GM21360 (cell line): Measurements from ENCODE around the gene RPL31.

Experiments used
- ATAC-seq: cut with Tn5 transposase; IDR thresholded peaks from one replicate; pipeline ENCODE4 v1.9.1; 2021; ENCODE audit warnings: mild to moderate bottlenecking, moderate library complexity; ENCODE audit not compliant: unreplicated experiment

Gene RPL31

DNA sequence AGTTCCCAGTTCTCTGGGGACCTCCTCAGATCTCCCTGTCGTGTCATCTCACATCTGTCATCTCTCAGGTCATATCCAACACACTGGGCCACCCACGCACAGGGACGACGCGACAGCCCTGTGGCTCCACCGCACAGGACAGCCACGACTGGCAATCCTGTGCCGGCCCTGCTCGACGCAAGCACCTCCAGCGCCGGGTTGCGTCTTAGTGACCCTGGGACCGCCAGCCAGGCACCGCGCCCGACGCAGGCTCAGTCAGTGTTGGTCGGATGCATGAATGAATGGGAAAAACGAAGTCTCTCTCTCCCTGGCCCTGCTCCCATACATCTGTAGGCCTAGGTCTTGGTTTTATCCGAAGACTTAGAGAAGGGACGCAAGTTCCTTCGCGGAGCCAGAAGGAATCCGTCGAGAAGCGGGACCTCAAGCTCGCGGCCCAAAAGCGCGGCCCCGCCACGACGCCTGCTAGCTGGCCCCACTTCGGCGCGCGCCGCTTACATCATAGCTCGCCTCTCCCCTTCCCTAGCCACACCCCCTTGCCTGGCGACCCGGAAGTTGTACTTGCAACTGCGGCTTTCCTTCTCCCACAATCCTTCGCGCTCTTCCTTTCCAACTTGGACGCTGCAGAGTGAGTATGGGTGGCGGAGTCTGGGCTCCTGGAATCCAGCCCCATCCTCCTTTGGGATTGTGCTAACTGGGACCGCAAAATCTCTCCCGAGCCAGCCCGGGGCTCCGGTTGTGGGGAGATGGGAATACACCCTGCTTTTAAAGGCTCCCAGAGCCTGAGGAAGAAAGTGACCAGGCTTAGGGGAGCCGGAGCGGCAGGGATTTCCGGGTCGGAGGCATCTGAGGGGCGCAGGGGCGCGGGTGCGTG is at the start of gene RPL31:
TSS of gene RPL31 (plus strand) at position 599 of the 871 bp plus-strand sequence. CDS start 413 bp downstream, outside the sequence.
- peak; percentile 95 for ATAC-seq

- no peak for ATAC-seq
These were observed 49.6 kb upstream of the RPL31 start for GRCh38 chr2:100952512-100952911.

DNA sequence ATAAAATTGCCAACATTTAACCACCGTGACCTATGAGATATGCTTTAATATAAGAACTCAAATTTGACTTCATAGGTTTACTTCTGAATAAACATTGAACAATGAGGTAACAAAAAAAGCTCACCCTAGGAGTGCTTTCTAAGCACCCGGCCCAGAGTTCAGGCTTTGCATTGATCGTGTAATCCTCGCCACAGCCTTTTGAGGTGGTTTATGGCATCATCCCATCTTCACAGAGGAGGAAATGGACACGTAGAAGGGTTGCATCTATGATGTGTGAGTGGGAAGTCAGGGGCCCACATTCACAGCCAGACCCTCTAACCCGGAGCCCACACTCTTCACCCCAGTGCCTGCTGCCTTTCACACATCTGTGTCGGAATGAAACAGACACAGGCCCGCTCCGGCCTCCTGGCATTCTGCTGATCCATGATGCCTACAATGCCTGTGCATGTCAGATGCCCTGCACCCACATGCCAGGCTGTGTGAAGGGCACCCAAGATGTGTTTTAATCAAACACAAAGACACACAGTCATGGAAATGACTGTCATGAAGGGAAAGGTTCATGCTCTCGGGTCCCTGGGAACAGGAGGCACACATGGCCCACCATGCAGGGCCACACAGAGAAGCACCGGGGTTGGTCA is 48.6 kb upstream of the RPL31 start:
- ATAC-seq, result no peak

- ATAC-seq, result no peak
These were observed 48.1 kb upstream of the RPL31 start for GRCh38 chr2:100954044-100954420.

- ATAC-seq, result no peak
These were observed 46.9 kb upstream of the RPL31 start for GRCh38 chr2:100955226-100955625.

DNA sequence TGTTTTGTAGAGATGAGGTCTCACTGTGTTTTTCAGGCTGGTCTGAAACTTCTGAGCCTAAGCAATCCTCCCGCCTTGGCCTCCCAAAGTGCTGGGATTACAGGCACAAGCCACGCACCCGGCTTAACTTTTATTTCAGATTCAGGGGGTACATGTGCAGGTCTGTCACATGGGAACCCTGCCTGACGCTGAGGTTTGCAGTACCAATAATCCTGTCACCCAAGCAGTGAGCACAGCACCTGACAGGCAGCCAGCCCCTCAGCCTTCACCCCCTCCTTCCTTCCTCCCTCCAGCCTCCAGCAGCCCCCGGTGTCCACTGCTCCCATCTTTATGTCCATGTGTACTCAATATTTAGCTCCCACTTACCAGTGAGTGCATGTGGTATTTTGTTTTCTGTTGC is 46.0 kb upstream of the RPL31 start:
- ATAC-seq, result no peak

- no peak for ATAC-seq
These were observed 44.0 kb upstream of the RPL31 start for GRCh38 chr2:100957996-100958653.

GRCh38 chr2:100959225-100959880 is 42.7 kb upstream of the RPL31 start:
- no peak for ATAC-seq

- ATAC-seq, result no peak
These were observed 41.4 kb upstream of the RPL31 start for GRCh38 chr2:100960688-100961087.

DNA sequence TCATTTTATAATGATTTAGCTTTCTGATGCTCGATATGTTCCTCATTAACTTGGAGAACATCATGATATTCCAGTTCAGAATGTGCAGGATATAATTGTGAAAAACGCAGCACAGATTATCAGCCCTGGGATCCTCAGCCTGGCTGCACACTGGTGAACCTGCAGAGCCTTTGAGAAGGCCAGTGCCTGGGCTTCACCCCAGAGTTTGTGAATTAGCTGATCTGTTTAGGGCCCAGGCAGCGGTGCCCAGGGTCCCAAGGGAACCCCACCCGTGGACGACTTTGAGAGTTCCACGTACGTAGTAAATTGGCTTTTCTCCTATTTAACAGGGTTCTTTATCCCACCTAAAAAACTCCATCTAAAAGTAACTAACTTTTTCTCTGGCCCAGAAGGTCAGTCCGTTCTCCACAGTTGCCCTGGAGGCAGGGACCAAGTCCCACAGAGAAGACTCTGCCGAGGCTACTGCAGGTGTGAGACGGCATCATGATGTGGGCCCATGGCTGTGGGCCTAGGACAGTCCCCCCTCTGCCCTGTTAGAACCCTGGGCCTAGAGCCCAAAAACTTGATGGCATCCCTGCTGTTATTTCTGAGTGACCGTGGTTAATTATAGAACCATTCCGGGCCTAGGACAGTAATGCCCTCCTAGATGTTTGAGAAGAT is 39.6 kb upstream of the RPL31 start:
- no peak for ATAC-seq

GRCh38 chr2:100963026-100963375 is 39.1 kb upstream of the RPL31 start:
- no peak for ATAC-seq

DNA sequence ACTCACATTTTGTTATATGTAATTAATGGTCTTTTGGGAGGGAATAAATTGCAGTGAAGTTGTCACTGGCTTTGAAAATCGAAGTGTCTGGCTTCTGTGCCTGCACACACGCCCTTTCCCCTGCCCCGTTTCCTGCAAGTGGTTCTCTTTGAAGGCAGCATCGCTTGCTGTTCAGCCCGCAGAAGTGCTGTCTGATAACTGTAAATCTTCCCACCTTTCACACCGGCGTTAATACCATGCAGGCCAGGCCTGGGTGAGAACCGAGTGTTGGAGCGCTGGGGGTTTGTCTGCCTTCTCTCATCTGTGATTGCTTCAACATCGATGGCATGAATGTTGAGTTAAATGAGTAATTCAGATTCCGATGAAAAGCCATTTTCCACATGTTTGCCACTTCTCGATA is 37.9 kb upstream of the RPL31 start:
- no peak for ATAC-seq

GRCh38 chr2:100964681-100965169 is 37.4 kb upstream of the RPL31 start:
- no peak for ATAC-seq

- no peak for ATAC-seq
These were observed 36.5 kb upstream of the RPL31 start for GRCh38 chr2:100965596-100965995.

DNA sequence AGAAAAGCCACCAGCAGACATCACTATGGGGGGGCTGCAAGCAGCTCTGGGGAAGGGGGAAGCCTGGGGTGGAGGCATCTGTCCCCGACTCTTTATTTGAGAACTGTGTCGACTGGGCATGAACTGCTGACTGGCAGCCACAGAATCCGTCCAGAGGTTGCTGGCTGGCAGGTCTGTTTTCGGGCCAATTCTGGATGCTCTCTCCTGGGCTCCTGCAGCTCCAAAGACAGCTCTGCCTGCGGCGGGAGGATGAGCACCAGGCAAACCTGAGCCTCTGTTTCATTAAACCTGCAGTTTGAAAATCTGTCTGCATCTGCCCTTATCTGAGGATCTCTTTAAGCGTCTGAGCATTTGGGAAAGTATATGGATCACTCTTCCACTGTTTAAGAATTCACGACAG is 34.4 kb upstream of the RPL31 start:
- ATAC-seq, result no peak

- no peak for ATAC-seq
These were observed 33.6 kb upstream of the RPL31 start for GRCh38 chr2:100968146-100969145.

DNA sequence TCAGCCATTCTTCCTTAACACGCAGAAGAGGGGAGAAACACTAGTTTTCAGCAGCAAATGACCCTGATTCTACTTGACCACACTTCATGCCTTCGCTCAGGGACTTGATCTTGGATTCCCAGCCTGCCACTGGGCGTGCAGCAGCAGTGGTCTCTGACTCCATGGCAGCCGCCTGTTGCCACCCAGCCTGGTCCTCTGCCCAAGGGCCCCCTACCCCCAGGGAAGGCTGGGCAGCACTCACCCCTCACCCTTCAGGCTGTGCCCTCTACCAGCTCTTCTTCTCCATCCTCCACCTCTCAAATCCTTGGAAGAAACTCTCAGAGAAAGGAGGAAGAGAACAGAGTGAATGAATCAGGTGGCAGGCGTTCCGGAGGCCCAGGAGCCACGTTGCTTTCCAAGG is 32.1 kb upstream of the RPL31 start:
- no peak for ATAC-seq

GRCh38 chr2:100971221-100971620 is 30.9 kb upstream of the RPL31 start:
- ATAC-seq, result no peak

- no peak for ATAC-seq
These were observed 29.6 kb upstream of the RPL31 start for GRCh38 chr2:100972452-100972851.
